Right atrium auricular region (tissue), 2 donors: ENCODE data around the gene CCDC116. TPM values are rescaled to one million over a fixed set of nuclear protein-coding genes. Genes with fewer than 3 reads are reported as not detected.

ENCODE experiments used
- DNase-seq: peaks from one replicate; pipeline ENCODE4 v3.0.0-alpha.2; 2019; ENCODE audit warnings: low spot score
- H3K27ac ChIP-seq, 2 donors: fragments of 200-600 bp; sonication (generic); 1 replicate in 1 of 2; 2 replicates in 1 of 2; pipeline ENCODE4 v1.5.1; 2016 to 2019
- H3K27me3 ChIP-seq, 2 donors: fragments of 200-600 bp; sonication (generic); one replicate each; pipeline versions ENCODE4 v1.5.1 to v1.6.0; 2017 to 2019
- H3K36me3 ChIP-seq: fragments of 200-600 bp; sonication (generic); one replicate; pipeline ENCODE4 v1.5.1; 2016
- H3K4me1 ChIP-seq, 2 donors: fragments of 200-600 bp; sonication (generic); one replicate each; pipeline versions ENCODE4 v1.5.1 to v1.6.0; 2017 to 2019
- H3K4me3 ChIP-seq, 2 donors: fragments of 200-600 bp; sonication (generic); 1 replicate in 1 of 2; 2 replicates in 1 of 2; pipeline ENCODE4 v1.5.1; 2017 to 2019; ENCODE audit warnings: mild to moderate bottlenecking in 1 of 2, moderate library complexity in 1 of 2
- H3K9me3 ChIP-seq, 2 donors: fragments of 200-600 bp; sonication (generic); one replicate each; pipeline ENCODE4 v1.5.1; 2019
- CTCF ChIP-seq, 2 donors: fragments of 200-600 bp; sonication (generic); IDR thresholded peaks; one replicate each; pipeline ENCODE4 v1.5.1; 2019; ENCODE audit warnings: antibody characterized with exemption in 2 of 2
- total RNA-seq, 2 donors: library from RNA; depleted of rRNA; stranded (reverse); fragments of >200 nt; gene quantifications; one replicate each; pipeline ENCODE4 v1.1.0, GENCODE V29; 2016

Gene CCDC116
- total RNA-seq, 2 donors from 2014 or later = not detected

GRCh38 chr22:21598302-21598701 lies 34.3 kb upstream of the CCDC116 start:
- H3K4me1 ChIP-seq = peaks cover 0 to 32% of the 10 kb centered on the region in 2 donors
- no peak for DNase-seq
- no peaks in the 10 kb centered on the region for H3K27me3 ChIP-seq
- no peak for TF ChIP-seq CTCF (IDR thresholded peaks at IDR 0.05)
- H3K4me3 ChIP-seq = no peak overlapping the region
- no peaks in the 10 kb centered on the region for H3K9me3 ChIP-seq
- peaks cover 26% of the 10 kb centered on the region for H3K36me3 ChIP-seq
- no peak overlapping the region for H3K27ac ChIP-seq

- no peak overlapping the region for H3K27ac ChIP-seq
- no peak for DNase-seq
- H3K9me3 ChIP-seq = no peaks in the 10 kb centered on the region
- H3K4me3 ChIP-seq = no peak overlapping the region
- H3K36me3 ChIP-seq = peaks cover 19% of the 10 kb centered on the region
- no peaks in the 10 kb centered on the region for H3K27me3 ChIP-seq
- no peak for TF ChIP-seq CTCF (IDR thresholded peaks at IDR 0.05)
- H3K4me1 ChIP-seq = peaks cover 0 to 22% of the 10 kb centered on the region in 2 donors
Measured at GRCh38 chr22:21599053-21599893, 33.3 kb upstream of the CCDC116 start.

GRCh38 chr22:21602579-21602978 lies 30.0 kb upstream of the CCDC116 start:
- no peaks in the 10 kb centered on the region for H3K36me3 ChIP-seq
- TF ChIP-seq CTCF (IDR thresholded peaks at IDR 0.05) = no peak
- peaks cover 0 to 19% of the 10 kb centered on the region in 2 donors for H3K4me1 ChIP-seq
- H3K27me3 ChIP-seq = no peaks in the 10 kb centered on the region
- no peak overlapping the region for H3K4me3 ChIP-seq
- no peak overlapping the region for H3K27ac ChIP-seq
- H3K9me3 ChIP-seq = no peaks in the 10 kb centered on the region
- DNase-seq = no peak

- TF ChIP-seq CTCF (IDR thresholded peaks at IDR 0.05) = no peak
- H3K4me1 ChIP-seq = peaks cover 0 to 23% of the 10 kb centered on the region in 2 donors
- no peak for DNase-seq
- H3K36me3 ChIP-seq = no peaks in the 10 kb centered on the region
- no peak overlapping the region for H3K4me3 ChIP-seq
- H3K27ac ChIP-seq = no peak overlapping the region
- no peaks in the 10 kb centered on the region for H3K27me3 ChIP-seq
- H3K9me3 ChIP-seq = no peaks in the 10 kb centered on the region
Measured at GRCh38 chr22:21603973-21604372, 28.6 kb upstream of the CCDC116 start.

- Histone ChIP-seq H3K36me3 (peaks cover 4% of the 10 kb centered on the region), H3K27ac (no peak overlapping the region), H3K4me3 (no peak overlapping the region), H3K9me3 (no peaks in the 10 kb centered on the region), H3K27me3 (no peaks in the 10 kb centered on the region), H3K4me1 (peaks cover 0 to 23% of the 10 kb centered on the region in 2 donors)
- no peak for TF ChIP-seq CTCF (IDR thresholded peaks at IDR 0.05)
- DNase-seq = no peak
Measured at GRCh38 chr22:21605887-21606564, 26.5 kb upstream of the CCDC116 start.
